ENCODE results near the gene TSPEAR.

- TF ChIP-seq CTCF (IDR thresholded peaks at IDR 0.05) (no peak), SIN3A (IDR thresholded peaks at IDR 0.05; ENCODE audit: borderline replicate concordance, insufficient read depth, low read depth, low read length) (no peak)
These were observed 27.3 kb downstream of the TSPEAR start for GRCh38 chr21:44684077-44684476.
